HG03439 (cell line): Measurements from ENCODE around the gene F11R.
"Not testable (repeated sequence)": the region's sequence is repeated elsewhere in the genome, so short reads cannot be mapped to it uniquely, and the experiment has no call there.

Source experiments
- ATAC-seq: cut with Tn5 transposase; IDR thresholded peaks from one replicate; pipeline ENCODE4 v1.9.1; 2021; ENCODE audit warnings: mild to moderate bottlenecking, moderate library complexity; ENCODE audit not compliant: unreplicated experiment

F11R gene

GRCh38 chr1:160978510-160978927 is 42.4 kb downstream of the F11R start:
- ATAC-seq, result no peak

GRCh38 chr1:160975026-160975425 is 45.9 kb downstream of the F11R start:
- ATAC-seq, result no peak

DNA sequence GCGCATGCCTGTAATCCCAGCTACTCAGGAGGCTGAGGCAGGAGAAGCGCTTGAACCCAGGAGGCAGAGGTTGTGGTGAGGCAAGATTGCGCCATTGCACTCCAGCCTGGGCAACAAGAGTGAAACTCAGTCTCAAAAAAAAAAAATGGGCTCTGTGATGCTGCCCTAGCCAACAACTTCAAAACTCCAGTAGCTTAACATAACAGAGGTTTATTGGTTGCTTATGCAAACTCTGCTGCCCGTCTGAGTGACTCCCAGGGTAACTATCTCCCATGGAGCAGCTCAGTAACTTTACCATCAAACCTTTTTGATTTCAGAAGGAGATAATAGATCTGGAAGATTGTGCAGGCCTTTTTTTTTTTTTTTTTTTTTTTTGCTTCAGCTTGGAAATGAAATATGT is 47.5 kb downstream of the F11R start:
- no peak for ATAC-seq

GRCh38 chr1:160972939-160973338 is 48.0 kb downstream of the F11R start:
- ATAC-seq, result no peak

DNA sequence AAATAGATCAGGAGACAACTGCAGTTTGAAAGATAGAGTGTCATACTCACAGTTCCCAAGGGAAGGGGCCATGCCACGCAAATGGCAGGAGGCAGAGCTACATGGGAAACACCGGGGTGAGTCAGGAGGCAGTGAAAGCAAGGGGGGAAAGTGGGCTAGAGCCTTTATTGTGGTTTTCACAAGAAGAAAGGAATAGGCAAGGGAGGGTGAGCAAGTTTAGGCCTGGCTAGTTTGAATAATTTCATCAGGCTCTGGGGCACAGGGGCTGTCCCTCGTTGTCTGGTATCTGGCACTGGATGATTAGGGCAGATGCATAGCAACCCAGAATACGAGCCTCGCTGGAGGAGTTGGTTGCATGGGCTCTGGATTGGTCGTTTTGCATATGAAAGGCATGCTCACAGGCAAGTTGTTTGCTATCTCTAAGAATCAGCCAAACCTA is 49.3 kb downstream of the F11R start:
- ATAC-seq, result peak; percentile 77

DNA sequence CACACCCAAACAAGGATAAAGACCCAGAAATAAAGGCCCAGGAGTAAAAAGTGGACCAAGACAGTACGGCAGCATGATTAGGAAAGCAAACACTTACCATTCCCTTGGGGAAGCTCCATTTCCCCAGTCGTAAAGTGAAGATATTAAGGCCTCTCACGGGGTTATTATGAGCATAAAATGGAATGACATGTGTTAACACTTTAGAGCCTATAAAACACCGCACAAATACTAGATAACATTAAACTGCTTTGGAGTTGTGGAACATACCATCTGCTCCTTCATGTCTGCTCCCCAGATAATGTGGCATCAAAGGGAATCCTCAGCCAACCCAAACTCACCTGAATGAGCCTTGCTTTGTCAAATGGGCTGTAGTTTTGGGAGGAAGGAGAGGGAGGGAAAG is 57.4 kb downstream of the F11R start:
- no peak for ATAC-seq

DNA sequence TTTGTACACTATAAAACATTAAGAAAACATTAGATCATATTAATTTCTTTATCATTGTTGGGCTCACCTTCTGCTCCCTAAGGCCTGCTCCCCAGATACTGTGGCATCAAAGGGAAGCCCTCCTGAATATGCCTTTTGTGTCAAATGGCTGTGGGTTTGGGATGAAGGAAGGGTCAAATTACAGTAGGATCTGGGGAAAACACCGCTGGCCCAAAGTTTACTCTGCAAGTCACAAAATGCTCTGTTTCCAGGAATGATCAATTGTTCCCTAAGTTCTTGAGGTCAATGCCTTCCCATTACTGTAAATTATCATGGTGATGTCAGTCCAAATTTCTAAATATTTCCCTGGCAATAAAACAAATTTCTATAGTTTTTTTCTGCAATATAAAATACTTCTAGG is 59.5 kb downstream of the F11R start:
- ATAC-seq, result no peak

DNA sequence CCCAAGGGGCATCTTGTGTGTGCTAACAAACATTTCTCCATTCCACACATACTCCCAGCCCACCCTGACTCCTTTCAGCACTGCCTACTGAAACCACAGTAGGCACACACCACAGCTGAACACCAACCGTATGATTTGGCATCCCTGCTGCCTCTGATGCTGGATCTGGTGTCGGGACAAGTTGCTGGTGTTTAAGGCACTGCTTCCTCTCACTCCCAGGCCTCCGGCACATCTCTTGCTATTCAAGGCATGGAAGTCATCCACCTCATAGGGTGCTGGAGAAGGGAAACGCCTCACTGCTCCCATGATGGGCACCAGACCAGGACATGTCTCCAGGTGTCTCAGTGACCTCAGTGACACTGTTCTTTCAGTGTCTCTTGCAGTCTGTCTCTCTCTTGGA is 64.0 kb downstream of the F11R start:
- no peak for ATAC-seq

DNA sequence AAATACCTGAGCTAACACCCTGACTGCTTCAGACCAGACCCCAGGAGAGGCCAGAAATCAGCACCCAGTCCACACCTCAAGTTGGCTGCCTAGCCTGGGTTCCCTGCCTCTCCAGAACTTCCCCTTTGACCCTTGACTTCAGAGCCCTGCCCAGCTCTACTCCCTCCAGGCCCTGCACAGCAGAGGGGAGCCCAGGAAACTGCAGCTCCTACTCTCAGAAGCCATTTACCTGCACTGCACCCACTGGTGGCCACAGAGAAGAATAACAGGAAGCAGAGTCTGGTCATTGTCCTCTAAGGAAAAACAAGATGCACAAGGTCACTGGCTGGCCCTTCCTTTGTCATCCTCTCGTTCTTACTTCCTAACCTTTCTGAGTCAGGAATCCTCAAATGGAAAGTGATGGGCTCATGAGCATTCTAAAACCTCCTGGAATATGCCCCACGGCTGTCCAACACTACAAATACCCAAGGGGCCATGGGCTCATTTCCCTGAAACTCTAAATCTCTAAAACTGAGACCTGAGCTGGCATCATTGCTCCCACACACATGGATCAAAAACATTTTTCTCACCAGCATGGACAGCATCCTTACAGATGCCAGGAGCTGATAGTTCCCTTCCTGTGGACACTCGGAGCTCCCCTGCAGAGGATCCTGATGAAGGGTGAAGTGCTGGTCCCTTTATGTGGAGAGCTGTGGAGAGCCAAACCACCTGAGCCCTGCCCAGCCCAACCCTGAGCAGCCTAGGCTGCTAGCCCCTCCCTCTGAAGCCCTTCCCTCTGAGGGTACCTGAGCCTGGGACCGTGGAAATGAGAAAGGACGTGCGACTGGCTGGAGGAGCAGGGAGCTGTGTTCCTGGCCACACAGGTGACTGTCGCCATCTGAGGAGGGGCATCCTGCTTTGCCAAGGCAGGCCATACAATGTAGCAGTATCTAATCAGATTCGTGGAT is 66.5 kb downstream of the F11R start, which contains the start of gene ITLN2:
ITLN2 (minus strand) TSS at position 652 of the 947 bp plus-strand sequence; CDS start at position 584, 68 bp downstream.
- ATAC-seq, result peak; percentile 62

- ATAC-seq, result no peak
These were observed 67.9 kb downstream of the F11R start for GRCh38 chr1:160953030-160953429.

DNA sequence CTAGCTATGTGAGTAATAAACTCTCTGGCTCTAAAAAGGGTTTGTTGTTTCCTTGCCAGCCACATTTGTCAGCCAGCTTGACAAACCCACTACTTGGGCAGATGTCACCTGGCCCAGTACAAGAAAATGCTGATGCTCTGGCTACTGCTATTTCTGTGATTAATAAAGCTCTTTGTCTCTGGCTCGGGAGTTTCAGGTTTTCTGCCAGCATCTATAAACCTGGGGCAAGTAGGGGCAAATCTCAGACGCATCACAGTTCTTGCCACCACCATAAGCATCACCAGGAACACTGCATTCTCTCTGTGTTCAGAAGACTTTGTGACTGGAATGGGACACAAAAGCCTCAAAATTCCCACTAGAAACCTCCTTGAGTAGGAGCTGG is 68.8 kb downstream of the F11R start:
- ATAC-seq, result no peak

DNA sequence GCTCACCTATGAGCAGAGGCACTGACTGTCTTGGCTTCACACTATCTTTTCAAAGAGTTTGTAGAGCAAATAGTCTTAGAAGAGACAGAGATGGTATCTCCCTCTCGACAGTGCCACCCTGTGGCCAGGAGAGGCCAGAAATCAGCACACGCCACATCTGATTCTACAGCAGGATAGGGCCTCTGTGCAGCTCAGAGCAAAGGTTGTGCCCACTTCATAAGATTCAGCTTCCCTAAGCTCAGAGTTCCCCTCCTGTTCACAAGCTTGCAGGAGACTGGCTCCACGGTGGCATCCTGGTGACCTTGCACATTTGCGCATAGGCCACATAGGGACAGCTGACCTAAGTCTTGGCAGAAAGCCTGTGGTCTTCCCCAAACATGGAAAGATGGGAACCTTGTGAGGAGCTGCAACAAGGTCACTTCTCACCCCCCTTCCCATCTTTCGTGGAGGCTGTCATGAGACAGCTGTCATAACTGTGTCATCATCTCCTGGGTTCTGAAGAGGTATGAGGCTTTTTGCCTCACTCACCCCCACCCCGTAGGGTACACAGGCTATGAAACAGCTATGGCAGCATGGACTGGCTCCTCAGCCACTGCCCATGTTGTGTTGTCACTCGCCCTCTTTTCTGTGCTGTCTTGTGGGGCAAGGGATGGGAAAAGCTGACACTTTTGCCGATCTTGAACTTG is 69.4 kb downstream of the F11R start:
- no peak for ATAC-seq

DNA sequence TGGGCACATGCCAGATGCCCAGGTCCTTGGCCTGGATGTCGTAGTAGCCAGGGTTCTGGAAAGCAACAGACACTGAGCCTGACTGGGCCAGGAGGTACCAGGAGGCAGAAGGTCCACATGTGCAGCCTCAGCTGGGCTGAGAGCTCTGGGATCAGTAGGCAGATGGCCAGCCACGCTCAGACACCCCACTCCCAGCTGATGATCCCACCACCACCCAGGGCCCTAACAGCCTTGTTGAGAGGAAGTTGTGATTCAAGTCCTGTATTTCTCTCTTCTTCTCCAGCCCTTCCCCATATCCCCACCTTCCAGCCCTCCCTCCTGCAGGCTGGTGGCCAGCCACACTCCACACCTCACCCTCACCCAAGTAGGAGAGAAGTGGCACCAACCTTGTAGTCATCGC is 70.3 kb downstream of the F11R start:
- ATAC-seq, result no peak

DNA sequence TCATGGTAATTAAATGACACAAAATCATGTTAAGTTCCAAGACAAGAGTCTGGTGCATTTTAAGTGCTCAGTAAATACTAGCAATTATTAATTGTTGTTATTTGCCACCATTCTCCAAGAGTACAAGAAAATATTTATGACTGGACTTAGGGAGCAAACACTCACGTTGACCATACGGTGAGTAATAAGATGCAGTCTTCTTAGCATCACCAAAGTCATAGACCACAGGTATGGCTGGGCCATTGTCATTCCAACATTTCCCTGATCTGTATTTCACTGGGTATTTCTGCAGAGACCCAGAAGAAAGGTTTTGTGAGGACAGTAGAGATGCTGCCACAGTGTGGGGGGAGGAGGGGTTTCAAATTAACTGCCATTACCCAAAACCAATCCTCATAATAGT is 71.1 kb downstream of the F11R start:
- no peak for ATAC-seq

DNA sequence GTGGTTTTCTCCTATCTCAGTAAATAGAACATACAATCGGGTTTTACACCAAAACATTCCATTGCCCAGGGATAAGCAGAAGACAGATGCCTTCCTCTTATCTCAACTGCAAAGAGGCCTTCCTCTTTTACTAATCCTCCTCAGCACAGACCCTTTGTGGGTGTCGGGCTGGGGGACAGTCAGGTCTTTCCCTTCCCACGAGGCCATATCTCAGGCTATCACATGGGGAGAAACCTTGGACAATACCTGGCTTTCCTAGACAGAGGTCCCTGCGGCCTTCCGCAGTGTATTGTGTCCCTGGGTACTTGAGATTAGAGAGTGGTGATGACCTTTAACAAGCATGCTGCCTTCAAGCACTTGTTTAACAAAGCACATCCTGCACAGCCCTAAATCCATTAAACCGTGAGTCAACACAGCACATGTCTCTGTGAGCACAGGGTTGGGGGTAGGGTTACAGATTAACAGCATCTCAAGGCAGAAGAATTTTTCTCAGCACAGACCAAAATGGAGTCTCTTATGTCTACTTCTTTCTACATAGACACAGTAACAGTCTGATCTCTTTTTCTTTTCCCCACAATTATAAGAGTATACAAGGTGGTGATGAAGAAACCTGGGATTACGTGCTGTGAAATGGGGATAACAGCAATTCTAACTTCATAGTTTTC is 71.6 kb downstream of the F11R start:
- not testable (repeated sequence) for ATAC-seq

DNA sequence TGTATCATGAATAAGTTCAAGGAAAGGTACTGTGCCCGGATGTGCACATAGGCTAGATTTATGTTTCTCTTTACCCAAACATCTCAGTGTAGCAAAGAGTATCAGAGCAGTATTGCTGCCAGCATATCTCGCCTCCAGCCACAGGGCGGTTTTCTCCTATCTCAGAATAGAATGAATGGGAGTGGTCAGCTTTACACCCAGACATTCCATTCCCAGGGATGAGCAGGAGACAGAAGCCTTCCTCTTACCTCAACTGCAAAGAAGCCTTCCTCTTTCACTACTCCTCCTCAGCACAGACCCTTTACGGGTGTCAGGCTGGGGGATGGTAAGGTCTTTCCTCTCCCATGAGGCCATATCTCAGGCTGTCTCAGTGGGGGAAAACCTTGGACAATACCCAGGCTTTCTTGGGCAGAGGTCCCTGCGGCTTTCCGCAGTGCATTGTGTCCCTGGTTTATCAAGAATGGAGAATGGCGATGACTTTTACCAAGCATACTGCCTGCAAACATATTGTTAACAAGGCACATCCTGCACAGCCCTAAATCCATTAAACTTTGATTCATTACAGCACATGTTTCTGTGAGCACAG is 73.7 kb downstream of the F11R start:
- not testable (repeated sequence) for ATAC-seq

DNA sequence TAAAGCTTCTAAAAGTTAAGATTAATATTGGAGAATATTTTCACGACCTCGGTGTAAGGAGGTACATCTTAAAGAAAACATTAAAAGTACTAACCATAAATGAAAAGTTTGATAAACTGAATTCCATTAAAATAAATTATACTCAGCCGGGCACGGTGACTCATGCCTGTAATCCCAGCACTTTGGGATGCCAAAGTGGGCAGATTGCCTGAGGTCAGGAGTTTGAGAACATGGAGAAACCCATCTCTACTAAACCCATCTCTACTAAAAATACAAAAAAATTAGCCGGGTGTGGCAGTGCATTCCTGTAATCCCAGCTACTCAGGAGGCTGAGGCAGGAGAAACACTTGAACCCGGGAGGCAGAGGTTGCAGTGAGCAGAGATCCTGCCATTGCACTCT is 75.1 kb downstream of the F11R start:
- ATAC-seq, result not testable (repeated sequence)
